GM18498 (cell line): Measurements from ENCODE around the gene SDK2.
"Not testable (repeated sequence)": the region's sequence is repeated elsewhere in the genome, so short reads cannot be mapped to it uniquely, and the experiment has no call there.

Experiments
- ATAC-seq: cut with Tn5 transposase; IDR thresholded peaks from one replicate; pipeline ENCODE4 v1.9.1; 2021; ENCODE audit warnings: mild to moderate bottlenecking, moderate library complexity; ENCODE audit not compliant: unreplicated experiment

SDK2 gene

GRCh38 chr17:73315471-73315870, 328.8 kb downstream of the SDK2 start:
- no peak for ATAC-seq

- ATAC-seq: no peak
Observed at GRCh38 chr17:73313526-73314127, 330.6 kb downstream of the SDK2 start.

- not testable (repeated sequence) for ATAC-seq
Observed at GRCh38 chr17:73312887-73313286, 331.4 kb downstream of the SDK2 start.

- ATAC-seq: peak; percentile 90
Observed at GRCh38 chr17:73311781-73312641, 332.2 kb downstream of the SDK2 start, which contains the start of gene CDC42EP4. CDC42EP4 (minus strand) TSS chr17:73312001; CDS start chr17:73286500, 25,501 bp downstream.

DNA sequence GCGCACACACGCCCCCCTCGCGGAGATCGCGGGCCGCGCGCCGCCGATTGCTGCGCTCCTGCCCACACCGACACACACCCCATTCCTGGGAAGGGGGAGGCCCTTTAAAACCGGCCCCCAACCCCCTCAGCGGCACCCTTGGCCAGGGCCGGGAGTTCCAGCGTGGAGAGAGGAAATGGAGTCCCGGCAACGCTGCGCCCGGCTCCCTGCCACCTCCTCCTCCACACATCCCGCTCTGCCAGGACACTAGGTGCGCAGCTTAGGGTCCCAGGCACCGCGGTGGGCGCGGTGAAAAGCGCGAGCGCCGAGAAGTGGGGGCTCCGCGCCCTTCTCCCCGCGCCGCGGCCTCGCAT, 332.8 kb downstream of the SDK2 start:
- peak; percentile 17 for ATAC-seq

DNA sequence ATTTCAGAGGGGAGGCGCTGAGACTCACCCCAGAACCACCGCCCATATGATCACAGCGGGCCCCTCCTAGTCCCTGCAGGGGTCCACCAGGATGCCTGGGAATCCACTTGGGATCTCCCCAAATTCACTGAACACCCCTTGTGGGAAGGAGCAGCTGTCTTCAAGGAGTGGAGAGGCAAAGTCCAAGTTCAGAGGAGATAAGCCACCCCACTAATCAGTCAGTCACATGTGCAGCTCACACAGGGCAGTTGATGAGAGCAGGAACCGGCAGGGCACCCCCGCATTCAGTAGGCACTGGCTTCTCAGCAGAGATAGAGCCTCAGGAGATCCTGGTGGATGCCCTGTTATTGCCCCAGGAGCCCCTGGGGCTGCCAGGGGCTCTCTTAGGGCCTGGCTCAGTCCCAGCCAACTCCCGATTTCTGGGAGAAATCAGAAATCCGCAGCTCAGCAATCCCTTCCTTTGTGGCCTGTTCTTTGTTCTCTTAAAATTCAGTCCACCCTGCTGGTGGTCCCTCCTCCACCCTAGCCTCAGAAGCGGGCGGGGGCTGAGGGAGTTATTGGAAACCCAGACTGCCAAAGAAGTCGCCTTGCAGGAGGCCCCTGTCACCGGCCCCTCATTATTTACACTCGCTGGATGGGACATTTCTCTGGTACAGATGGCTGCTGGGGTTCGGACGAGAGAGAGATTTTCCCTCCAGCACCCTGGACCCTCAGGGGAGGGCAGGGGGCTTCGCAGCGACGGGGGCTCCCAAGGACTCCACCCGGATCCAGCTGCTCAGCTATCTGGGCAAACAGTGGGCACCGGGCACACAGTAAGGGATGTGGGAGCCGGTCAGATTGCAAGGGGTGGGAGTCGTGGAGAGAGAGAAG, 334.3 kb downstream of the SDK2 start:
- ATAC-seq: no peak

GRCh38 chr17:73308959-73309358, 335.3 kb downstream of the SDK2 start:
- not testable (repeated sequence) for ATAC-seq

DNA sequence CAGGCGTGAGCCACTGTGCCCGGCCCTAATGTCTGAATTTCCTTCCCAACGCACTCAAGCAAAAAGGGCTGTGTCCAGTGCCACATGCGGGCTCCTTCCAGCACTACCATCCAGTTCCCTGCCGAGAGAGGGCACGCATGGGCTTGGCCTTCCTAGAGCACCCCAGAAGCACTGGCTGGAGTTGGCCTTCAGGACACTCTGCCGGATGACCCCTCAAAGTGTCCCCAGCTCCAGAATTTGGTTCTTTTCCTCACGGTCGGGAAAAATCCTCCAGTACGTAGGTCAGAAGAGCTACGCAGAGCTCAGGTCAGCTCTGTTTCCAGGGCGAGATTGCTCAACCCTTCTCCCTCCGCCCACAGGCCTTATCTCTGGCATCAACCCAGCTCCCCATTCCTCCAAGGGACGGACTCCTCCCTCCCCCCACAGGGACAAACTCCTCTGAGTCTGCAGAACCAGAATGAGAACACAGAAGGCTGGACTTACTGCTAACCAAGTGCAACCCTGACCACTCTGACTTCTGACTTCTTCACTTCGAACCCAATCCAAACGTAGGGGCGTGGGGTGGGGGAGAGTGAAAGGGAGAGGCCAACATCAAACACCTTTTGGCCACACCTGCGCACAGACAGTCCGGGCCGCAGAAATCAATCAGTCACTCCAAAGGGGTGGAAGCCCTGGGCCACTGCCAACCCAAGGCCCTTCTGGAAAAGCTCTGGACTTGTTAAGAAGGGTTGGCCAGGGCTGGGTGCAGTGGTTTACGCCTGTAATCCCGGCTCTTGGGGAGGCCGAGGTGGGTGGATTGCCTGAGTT, 336.0 kb downstream of the SDK2 start:
- ATAC-seq: no peak

- no peak for ATAC-seq
Observed at GRCh38 chr17:73307130-73307529, 337.1 kb downstream of the SDK2 start.

DNA sequence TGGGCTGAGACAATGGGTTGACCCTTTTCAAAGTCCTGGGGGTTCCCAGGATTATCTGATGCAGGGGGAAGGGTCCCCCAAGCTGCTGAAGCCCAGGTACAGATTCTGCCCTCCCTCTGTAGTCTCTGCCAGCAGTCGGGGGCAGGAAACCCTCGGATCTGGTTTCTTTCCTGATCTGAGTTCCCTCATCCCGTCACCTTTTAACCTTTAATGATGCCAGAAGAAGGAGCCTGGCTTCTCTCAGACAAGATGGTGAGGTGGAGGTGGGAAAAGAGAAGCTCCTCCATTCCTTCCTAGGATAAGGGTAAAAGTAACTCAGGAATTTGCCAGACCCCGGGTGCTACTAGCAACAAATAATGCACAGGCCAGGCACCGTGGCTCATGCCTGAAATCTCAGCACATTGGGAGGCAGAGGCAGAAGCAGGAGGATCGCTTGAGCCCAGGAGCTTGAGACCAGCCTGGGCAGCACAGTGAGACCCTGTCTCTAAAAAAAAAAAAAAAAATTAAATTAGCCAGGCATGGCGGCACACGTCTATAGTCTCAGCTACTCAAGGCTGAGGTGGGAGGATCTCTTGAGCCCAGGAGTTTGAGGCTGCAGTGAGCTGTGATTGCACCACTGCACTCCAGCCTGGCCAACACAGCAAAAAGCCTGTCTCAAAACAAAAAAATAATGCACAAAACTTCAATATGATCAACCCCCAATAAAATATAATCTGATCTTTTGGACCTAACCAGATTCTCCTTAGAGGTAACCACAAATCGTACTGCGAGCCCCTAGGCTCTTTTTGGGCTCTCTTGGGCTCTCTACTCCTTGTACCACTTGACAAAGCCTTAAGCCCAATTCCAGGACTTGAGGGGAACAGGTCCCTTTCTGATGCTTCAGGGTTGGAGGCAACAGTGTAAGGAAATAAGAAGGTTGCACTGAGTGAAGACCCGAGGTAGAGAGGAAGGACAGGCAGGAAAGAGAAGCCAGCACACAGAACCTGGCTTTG, 338.1 kb downstream of the SDK2 start:
- ATAC-seq: no peak

- no peak for ATAC-seq
Observed at GRCh38 chr17:73304971-73305812, 339.1 kb downstream of the SDK2 start.

- no peak for ATAC-seq
Observed at GRCh38 chr17:73304438-73304837, 339.8 kb downstream of the SDK2 start.

- no peak for ATAC-seq
Observed at GRCh38 chr17:73302189-73302588, 342.1 kb downstream of the SDK2 start.

DNA sequence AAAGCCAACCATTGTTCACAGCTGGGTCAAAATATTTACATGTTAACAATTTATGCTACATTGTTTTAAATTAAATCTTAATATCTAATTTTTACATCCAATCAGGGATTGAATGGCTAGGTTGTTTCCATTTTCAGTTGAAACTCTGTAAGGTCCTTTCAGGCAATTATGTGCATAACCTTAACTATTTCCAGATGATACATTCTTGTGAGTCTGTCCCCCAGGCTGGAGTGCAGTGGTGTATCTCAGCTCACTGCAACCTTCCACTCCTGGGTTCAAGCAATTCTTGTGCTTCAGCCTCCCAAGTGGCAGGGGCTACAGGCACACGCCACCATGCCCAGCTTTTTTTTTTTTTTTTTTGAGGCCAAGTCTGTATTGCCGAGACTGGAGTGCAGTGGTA, 342.9 kb downstream of the SDK2 start:
- no peak for ATAC-seq

- no peak for ATAC-seq
Observed at GRCh38 chr17:73300392-73300791, 343.9 kb downstream of the SDK2 start.

DNA sequence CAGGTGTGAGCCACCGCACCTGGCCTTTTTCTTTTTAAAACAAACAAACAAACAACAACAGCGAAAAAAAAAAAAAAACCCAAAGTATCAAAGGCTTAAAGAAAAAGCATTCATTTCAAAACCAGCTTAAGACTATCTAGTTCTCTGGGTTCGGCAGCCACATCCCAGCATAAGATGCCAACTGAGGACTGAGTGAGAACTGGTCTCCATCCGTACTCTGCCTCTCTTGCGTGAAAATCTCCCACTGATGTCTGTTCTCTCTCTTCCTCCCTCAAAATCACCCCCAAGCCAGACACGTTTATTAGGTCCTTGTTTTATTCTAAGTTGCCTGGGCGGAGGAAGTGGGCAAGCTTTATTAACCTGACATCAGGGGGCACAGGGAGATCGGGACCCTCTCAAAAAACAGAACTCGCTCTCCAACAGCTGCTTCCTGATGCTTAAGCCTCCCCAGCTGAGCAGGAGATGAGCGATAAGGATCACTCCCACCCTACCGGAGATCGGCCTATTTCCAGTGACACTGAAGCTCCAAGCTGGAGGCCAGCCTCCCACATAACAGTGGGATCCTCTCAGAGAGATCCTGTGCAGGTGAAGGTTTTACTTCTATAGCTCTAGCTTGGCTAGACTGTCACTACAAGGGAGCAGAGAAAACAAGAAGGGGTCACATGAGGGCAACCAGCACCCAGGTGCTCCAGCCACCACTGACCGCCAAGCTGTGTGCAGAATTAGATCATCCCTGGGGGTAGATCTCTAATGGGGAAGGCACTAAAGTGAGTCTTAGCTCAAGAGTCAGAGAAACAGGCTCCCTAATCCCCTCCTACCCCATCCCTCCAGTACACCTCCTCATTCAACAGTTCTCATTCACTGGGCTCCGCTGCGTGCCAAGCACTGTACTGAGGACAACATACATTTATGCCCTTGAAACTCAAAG, 346.0 kb downstream of the SDK2 start:
- no peak for ATAC-seq

- ATAC-seq: no peak
Observed at GRCh38 chr17:73293480-73293911, 350.7 kb downstream of the SDK2 start.
